ENCODE measurements around the gene AZIN2.

- no peak for TF ChIP-seq POLR2A (IDR thresholded peaks at IDR 0.05)
- no peak for TF ChIP-seq CTCF (IDR thresholded peaks at IDR 0.05)
Observed at GRCh38 chr1:33155877-33156538, 75.1 kb downstream of the AZIN2 start.
